ENCODE data around the gene CFAP47.
"Not testable (repeated sequence)": the region's sequence is repeated elsewhere in the genome, so short reads cannot be mapped to it uniquely, and the experiment has no call there.

CFAP47 gene

GRCh38 chrX:36071061-36071460 lies 151.5 kb downstream of the CFAP47 start:
- ATAC-seq, result no peak
- no peak for TF ChIP-seq ZNF8 (CRISPR knock-in tag; IDR thresholded peaks at IDR 0.05)
- TF ChIP-seq TCF4 (CRISPR knock-in tag; IDR thresholded peaks at IDR 0.05; ENCODE audit: borderline replicate concordance), result no peak
- no peak for TF ChIP-seq ZFP30 (CRISPR knock-in tag; IDR thresholded peaks at IDR 0.05)
- no peak for TF ChIP-seq POU6F1 (CRISPR knock-in tag; IDR thresholded peaks at IDR 0.05; ENCODE audit: borderline replicate concordance, low read depth)
- TF ChIP-seq SNAI2 (CRISPR knock-in tag; IDR thresholded peaks at IDR 0.05), result no peak
- no peak for TF ChIP-seq ZFP3 (CRISPR knock-in tag; IDR thresholded peaks at IDR 0.05)
- no peak for TF ChIP-seq CSDC2 (CRISPR knock-in tag; IDR thresholded peaks at IDR 0.05)
- TF ChIP-seq ZNF565 (CRISPR knock-in tag; conservative IDR thresholded peaks at IDR 0.05; ENCODE audit: low read depth), result no peak
- TF ChIP-seq BACH2 (CRISPR knock-in tag; IDR thresholded peaks at IDR 0.05; ENCODE audit: borderline replicate concordance), result no peak
- no peak for TF ChIP-seq CREB5 (CRISPR knock-in tag; IDR thresholded peaks at IDR 0.05; ENCODE audit: low read depth)
- TF ChIP-seq PPARA (CRISPR knock-in tag; IDR thresholded peaks at IDR 0.05; ENCODE audit: borderline replicate concordance), result no peak
- TF ChIP-seq GLIS3 (CRISPR knock-in tag; IDR thresholded peaks at IDR 0.05), result no peak
- no peak for TF ChIP-seq TSHZ2 (CRISPR knock-in tag; IDR thresholded peaks at IDR 0.05)
- no peak for TF ChIP-seq CSRNP3 (CRISPR knock-in tag; IDR thresholded peaks at IDR 0.05)
- TF ChIP-seq PATZ1 (CRISPR knock-in tag; IDR thresholded peaks at IDR 0.05; ENCODE audit: borderline replicate concordance), result no peak
- no peak for TF ChIP-seq ISL1 (CRISPR knock-in tag; IDR thresholded peaks at IDR 0.05)
- TF ChIP-seq ARNTL (CRISPR knock-in tag; IDR thresholded peaks at IDR 0.05; ENCODE audit: borderline replicate concordance, low read depth), result no peak
- TF ChIP-seq ESRRG (CRISPR knock-in tag; IDR thresholded peaks at IDR 0.05), result no peak

- ATAC-seq, result not testable (repeated sequence)
Observed at GRCh38 chrX:36075009-36075408, 155.5 kb downstream of the CFAP47 start.

- no peak for ATAC-seq
- no peak for TF ChIP-seq ESRRG (CRISPR knock-in tag; IDR thresholded peaks at IDR 0.05)
- no peak for TF ChIP-seq ZNF8 (CRISPR knock-in tag; IDR thresholded peaks at IDR 0.05)
- TF ChIP-seq CREB5 (CRISPR knock-in tag; IDR thresholded peaks at IDR 0.05; ENCODE audit: low read depth), result no peak
- TF ChIP-seq TSHZ2 (CRISPR knock-in tag; IDR thresholded peaks at IDR 0.05), result no peak
- TF ChIP-seq PATZ1 (CRISPR knock-in tag; IDR thresholded peaks at IDR 0.05; ENCODE audit: borderline replicate concordance), result no peak
- no peak for TF ChIP-seq ZNF70 (CRISPR knock-in tag; IDR thresholded peaks at IDR 0.05)
- TF ChIP-seq OSR1 (CRISPR knock-in tag; IDR thresholded peaks at IDR 0.05), result no peak
- no peak for TF ChIP-seq CSRNP3 (CRISPR knock-in tag; IDR thresholded peaks at IDR 0.05)
- no peak for TF ChIP-seq SNAI2 (CRISPR knock-in tag; IDR thresholded peaks at IDR 0.05)
- TF ChIP-seq PPARA (CRISPR knock-in tag; IDR thresholded peaks at IDR 0.05; ENCODE audit: borderline replicate concordance), result no peak
- no peak for TF ChIP-seq ISL1 (CRISPR knock-in tag; IDR thresholded peaks at IDR 0.05)
- TF ChIP-seq ZFP3 (CRISPR knock-in tag; IDR thresholded peaks at IDR 0.05), result no peak
Observed at GRCh38 chrX:36083256-36083655, 163.7 kb downstream of the CFAP47 start.

Measured in SK-N-SH treated with all-trans-retinoic acid at 6 μM for 48 hours (cell line).